H9 (cell line): ENCODE results near the gene TUBB4B. TPM values are rescaled to one million over a fixed set of nuclear protein-coding genes. Genes with fewer than 3 reads are reported as not detected.

Experiments
- DNase-seq: peaks from one replicate; pipeline ENCODE4 v3.0.0-alpha.2; 2017
- H2AFZ ChIP-seq: one replicate; pipeline ENCODE4 v1.6.1; 2013; ENCODE audit warnings: mild to moderate bottlenecking, low read length, control low read depth, moderate library complexity
- H2AK5ac ChIP-seq: 2 replicates; pipeline ENCODE4 v1.6.1; 2013; ENCODE audit warnings: low read length, control low read depth, mixed read lengths; ENCODE audit not compliant: insufficient read length
- H2BK120ac ChIP-seq: one replicate; pipeline ENCODE4 v1.6.1; 2013; ENCODE audit warnings: low read depth, mild to moderate bottlenecking, low read length, control low read depth, inconsistent platforms; ENCODE audit not compliant: poor library complexity, severe bottlenecking
- H2BK12ac ChIP-seq: 2 replicates; pipeline ENCODE4 v1.6.1; 2013; ENCODE audit warnings: low read length, control low read depth, mixed read lengths, low read depth; ENCODE audit not compliant: insufficient read length
- H2BK15ac ChIP-seq: 2 replicates; pipeline ENCODE4 v1.6.1; 2013; ENCODE audit warnings: low read depth, low read length, control low read depth
- H2BK20ac ChIP-seq: one replicate; pipeline ENCODE4 v1.6.1; 2013; ENCODE audit warnings: low read depth, mild to moderate bottlenecking, low read length, control low read depth, inconsistent platforms; ENCODE audit not compliant: poor library complexity, severe bottlenecking
- H2BK5ac ChIP-seq: 2 replicates; pipeline ENCODE4 v1.6.1; 2013; ENCODE audit warnings: low read length, control low read depth, mixed read lengths; ENCODE audit not compliant: insufficient read length
- H3K14ac ChIP-seq: 2 replicates; pipeline ENCODE4 v1.6.1; 2013; ENCODE audit warnings: low read length, control low read depth; ENCODE audit not compliant: insufficient read depth
- H3K18ac ChIP-seq: 2 replicates; pipeline ENCODE4 v1.6.1; 2013; ENCODE audit warnings: low read depth, mild to moderate bottlenecking, mixed read lengths, low read length, control low read depth; ENCODE audit not compliant: insufficient read length
- H3K23ac ChIP-seq: 2 replicates; pipeline ENCODE4 v1.6.1; 2013; ENCODE audit warnings: low read length, control low read depth, mixed read lengths, low read depth; ENCODE audit not compliant: insufficient read length
- H3K23me2 ChIP-seq: 2 replicates; pipeline ENCODE4 v1.6.1; 2013; ENCODE audit warnings: low read depth, mild to moderate bottlenecking, mixed read lengths, low read length, control low read depth; ENCODE audit not compliant: insufficient read length, poor library complexity, severe bottlenecking
- H3K27ac ChIP-seq: 2 replicates; pipeline ENCODE4 v1.5.1; 2013; ENCODE audit warnings: low read length, control low read depth, mixed read lengths, low read depth; ENCODE audit not compliant: insufficient read length
- H3K27me3 ChIP-seq: 2 replicates; pipeline ENCODE4 v1.6.1; 2013; ENCODE audit warnings: low read length, control low read depth, inconsistent platforms; ENCODE audit not compliant: insufficient read depth
- H3K4ac ChIP-seq: 2 replicates; pipeline ENCODE4 v1.6.1; 2013; ENCODE audit warnings: low read depth, mild to moderate bottlenecking, control low read depth, inconsistent platforms, low read length, moderate library complexity
- H3K4me1 ChIP-seq: 2 replicates; pipeline ENCODE4 v1.6.1; 2013; ENCODE audit warnings: low read length, control low read depth, inconsistent platforms; ENCODE audit not compliant: insufficient read depth
- H3K4me2 ChIP-seq: 2 replicates; pipeline ENCODE4 v1.6.1; 2013; ENCODE audit warnings: low read length, control low read depth, mixed read lengths; ENCODE audit not compliant: insufficient read length, insufficient read depth
- H3K56ac ChIP-seq: 2 replicates; pipeline ENCODE4 v1.6.1; 2013; ENCODE audit warnings: low read depth, mild to moderate bottlenecking, mixed read lengths, low read length, control low read depth; ENCODE audit not compliant: insufficient read length
- H3K79me1 ChIP-seq: 2 replicates; pipeline ENCODE4 v1.6.1; 2013; ENCODE audit warnings: low read depth, mild to moderate bottlenecking, moderate library complexity, low read length, control low read depth, inconsistent platforms; ENCODE audit not compliant: insufficient read depth, poor library complexity, severe bottlenecking
- H3K79me2 ChIP-seq: 2 replicates; pipeline ENCODE4 v1.6.1; 2013; ENCODE audit warnings: low read length, control low read depth, inconsistent platforms; ENCODE audit not compliant: insufficient read depth
- H3K9ac ChIP-seq: 2 replicates; pipeline ENCODE4 v1.6.1; 2013; ENCODE audit warnings: low read length, control low read depth, mixed read lengths; ENCODE audit not compliant: insufficient read length; ENCODE audit errors: extremely low read depth
- H3K9me3 ChIP-seq: one replicate; pipeline ENCODE4 v1.6.1; 2013; ENCODE audit warnings: low read depth, low read length, inconsistent platforms; ENCODE audit not compliant: control insufficient read depth
- H3T11ph ChIP-seq: one replicate; pipeline ENCODE4 v1.6.1; 2013; ENCODE audit warnings: mild to moderate bottlenecking, low read length, control low read depth, inconsistent platforms
- H4K20me1 ChIP-seq: one replicate; pipeline ENCODE4 v1.6.1; 2013; ENCODE audit not compliant: control insufficient read depth, insufficient read length, insufficient read depth
- H4K5ac ChIP-seq: 2 replicates; pipeline ENCODE4 v1.6.1; 2013; ENCODE audit warnings: low read depth, mild to moderate bottlenecking, mixed read lengths, low read length, control low read depth; ENCODE audit not compliant: insufficient read length
- H4K8ac ChIP-seq: replicated peaks from 2 replicates; pipeline ENCODE4 v1.6.1; 2013; ENCODE audit warnings: low read length, control low read depth, mixed read lengths, low read depth; ENCODE audit not compliant: insufficient read length
- H4K91ac ChIP-seq: 2 replicates; pipeline ENCODE4 v1.6.1; 2013; ENCODE audit warnings: low read depth, mild to moderate bottlenecking, moderate library complexity, mixed read lengths, low read length, control low read depth; ENCODE audit not compliant: insufficient read length
- H3K27ac Mint-ChIP-seq, 3 experiments: 2 replicates in 2 of 3; 3 replicates in 1 of 3; pipeline ENCODE4 v1.8.0; 2020 to 2021; ENCODE audit warnings: mixed read lengths in 3 of 3, mild to moderate bottlenecking in 1 of 3, moderate library complexity in 1 of 3
- H3K27me3 Mint-ChIP-seq: 2 replicates; pipeline ENCODE4 v1.8.0; 2021; ENCODE audit warnings: low read depth, mild to moderate bottlenecking, moderate library complexity, mixed read lengths
- H3K36me3 Mint-ChIP-seq, 3 experiments: 2 replicates in 2 of 3; 3 replicates in 1 of 3; pipeline ENCODE4 v1.8.0; 2020 to 2021; ENCODE audit warnings: low read depth in 3 of 3, mixed read lengths in 3 of 3; ENCODE audit not compliant: insufficient read depth in 1 of 3
- H3K4me1 Mint-ChIP-seq, 2 experiments: 2 replicates each; pipeline ENCODE4 v1.8.0; 2020; ENCODE audit warnings: mixed read lengths in 2 of 2
- H3K4me3 Mint-ChIP-seq, 2 experiments: 2 replicates in 1 of 2; 3 replicates in 1 of 2; pipeline ENCODE4 v1.8.0; 2020 to 2021; ENCODE audit warnings: mild to moderate bottlenecking in 2 of 2, mixed read lengths in 2 of 2, moderate library complexity in 1 of 2
- H3K9me3 Mint-ChIP-seq, 2 experiments: 2 replicates in 1 of 2; 3 replicates in 1 of 2; pipeline ENCODE4 v1.8.0; 2020; ENCODE audit warnings: mild to moderate bottlenecking in 2 of 2, mixed read lengths in 2 of 2, moderate library complexity in 1 of 2
- CTCF ChIP-seq: fragments of 200-600 bp; sonication (generic); conservative IDR thresholded peaks from 3 replicates; pipeline ENCODE4 v1.8.0; 2021; ENCODE audit warnings: antibody characterized with exemption, mild to moderate bottlenecking
- WGBS: extraction: QIAGEN DNeasy Blood & Tissue Kit; methylation state at CpG from one replicate; pipeline ENCODE4 v1.1.7; 2013; ENCODE audit warnings: missing lambda C conversion rate, low lambda C conversion rate, mixed read lengths; ENCODE audit not compliant: insufficient read length; ENCODE audit errors: extremely low coverage; 5-methylcytosine and 5-hydroxymethylcytosine counted together
- total RNA-seq: library from RNA; stranded (reverse); gene quantifications from 2 replicates; pipeline ENCODE4 v1.2.1, GENCODE V29; 2021

TUBB4B gene
- total RNA-seq, 1 experiment from 2014 or later = 378 TPM

- no peak overlapping the region for H2BK20ac ChIP-seq
- 0 out of 4 replicates have a peak, but pooled peaks cover 0 to 3% of the 10 kb centered on the region in 2 experiments for H3K4me1 Mint-ChIP-seq
- no peak for TF ChIP-seq CTCF
- no peak for DNase-seq
- H4K20me1 ChIP-seq = no peaks in the 10 kb centered on the region
- peaks cover 10 to 55% (median 42%) of the 10 kb centered on the region in 3 experiments; a peak in 6 of 7 replicates for H3K36me3 Mint-ChIP-seq
- no peak overlapping the region for H3K4ac ChIP-seq
- no peak overlapping the region for H2BK120ac ChIP-seq
- no peak overlapping the region for H2BK15ac ChIP-seq
- H3K18ac ChIP-seq = no peak overlapping the region
- H3K79me2 ChIP-seq = no peaks in the 10 kb centered on the region
- H3K4me2 ChIP-seq = no peak overlapping the region
- H4K91ac ChIP-seq = no peak overlapping the region
- H3K9ac ChIP-seq = no peak overlapping the region
- no peak overlapping the region for H3K14ac ChIP-seq
- no peak overlapping the region for H3K23ac ChIP-seq
- H3K27me3 Mint-ChIP-seq = no peaks in the 10 kb centered on the region; the same call in 1 of the 2 replicates
- no peak overlapping the region for H3K27ac ChIP-seq
- no CpG with 5 or more reads among the region's 15 CpGs for WGBS
- no peaks in the 10 kb centered on the region for H3K79me1 ChIP-seq
- H3K23me2 ChIP-seq = no peaks in the 10 kb centered on the region
- no peaks in the 10 kb centered on the region for H3K9me3 ChIP-seq
- no peak overlapping the region for H3K4me3 Mint-ChIP-seq
- no peak overlapping the region for H2AFZ ChIP-seq
- H3K56ac ChIP-seq = no peak overlapping the region
- no peak overlapping the region for H2BK12ac ChIP-seq
- H3T11ph ChIP-seq = no peak overlapping the region
- no peak overlapping the region for H2BK5ac ChIP-seq
- no peaks in the 10 kb centered on the region for H3K4me1 ChIP-seq
- H3K27ac Mint-ChIP-seq = no peak overlapping the region
- H4K5ac ChIP-seq = no peak overlapping the region
- H4K8ac ChIP-seq = no peak overlapping the region
- H3K27me3 ChIP-seq = no peaks in the 10 kb centered on the region
- no peak overlapping the region for H2AK5ac ChIP-seq
- no peaks in the 10 kb centered on the region; a peak in 1 of 5 replicates for H3K9me3 Mint-ChIP-seq
Measured at GRCh38 chr9:137266162-137266527, 25.1 kb downstream of the TUBB4B start.
